Activated CD4-positive, alpha-beta T cell treated with anti-CD3 and anti-CD28 coated beads, Interleukin-2, amount 10 ng/mL, durations not matched to agents 7 days and 5 days (primary cell): ENCODE measurements around the gene CCL22. TPM values are rescaled to one million over a fixed set of nuclear protein-coding genes. Genes with fewer than 3 reads are reported as not detected.
"Not testable (repeated sequence)": the region's sequence is repeated elsewhere in the genome, so short reads cannot be mapped to it uniquely, and the experiment has no call there.

Source experiments
- CTCF ChIA-PET: fragments of 350-600 bp; sonication (Branson Sonifier 250); formaldehyde crosslinking; loops from one replicate; lab custom pipeline; 2021; ENCODE audit warnings: antibody characterized with exemption; lab: Charles Lee
- POLR2A ChIA-PET: fragments of 350-600 bp; sonication (Branson Sonifier 250); formaldehyde crosslinking; loops from one replicate; lab custom pipeline; 2021; ENCODE audit warnings: antibody characterized with exemption; lab: Charles Lee
- DNase-seq: peaks from one replicate; pipeline ENCODE4 v3.0.0-alpha.2; 2020
- H3K27ac Mint-ChIP-seq: one replicate; pipeline ENCODE4 v1.8.0; 2021; ENCODE audit warnings: mild to moderate bottlenecking, moderate library complexity, mixed read lengths
- H3K27me3 Mint-ChIP-seq: one replicate; pipeline ENCODE4 v1.8.0; 2021; ENCODE audit warnings: mixed read lengths
- H3K36me3 Mint-ChIP-seq: one replicate; pipeline ENCODE4 v1.8.0; 2021; ENCODE audit warnings: low read depth, mixed read lengths
- H3K4me1 Mint-ChIP-seq: one replicate; pipeline ENCODE4 v1.8.0; 2021; ENCODE audit warnings: mixed read lengths
- H3K4me3 Mint-ChIP-seq: one replicate; pipeline ENCODE4 v1.8.0; 2021; ENCODE audit warnings: mild to moderate bottlenecking, moderate library complexity, mixed read lengths
- H3K9me3 Mint-ChIP-seq: one replicate; pipeline ENCODE4 v1.8.0; 2021; ENCODE audit warnings: mixed read lengths
- total RNA-seq, 2 experiments: library from RNA; stranded (reverse); gene quantifications; one replicate each; pipeline ENCODE4 v1.2.3, GENCODE V29; 2021

Gene CCL22
- total RNA-seq, 2 experiments from 2014 or later = 0.50 to 0.74 TPM

GRCh38 chr16:57333402-57333801 lies 25.2 kb upstream of the CCL22 start:
- CTCF ChIA-PET = no interaction called here

DNA sequence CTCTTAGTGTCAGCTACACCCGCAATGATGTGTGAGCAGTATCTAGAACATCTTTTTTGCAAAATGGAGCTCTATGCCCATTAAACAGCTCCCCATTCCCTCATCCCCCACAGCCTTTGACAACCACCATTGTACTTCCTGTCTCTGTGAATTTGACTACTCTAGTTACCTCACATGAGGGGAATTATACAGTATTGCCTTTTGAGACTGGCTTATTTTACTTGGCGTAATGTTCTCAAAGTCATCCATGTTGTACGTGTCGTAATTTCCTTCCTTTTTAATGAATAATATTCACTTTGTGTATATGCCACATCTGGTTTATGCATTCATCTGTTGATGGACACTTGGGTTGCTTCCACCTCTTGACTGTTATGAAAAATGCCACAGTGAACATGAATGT lies 23.2 kb upstream of the CCL22 start:
- H3K27me3 Mint-ChIP-seq = peaks cover 22% of the 10 kb centered on the region
- CTCF ChIA-PET = interaction anchor here (1.0 to 1.2 kb wide), 3 partner anchors 43 to 182 kb away, joined by 3 read pairs; no protein-coding TSS in a partner anchor

More at GRCh38 chr16:57333402-57333801, 25.2 kb upstream of the CCL22 start:
- H3K27me3 Mint-ChIP-seq = peaks cover 18% of the 10 kb centered on the region
- no peaks in the 10 kb centered on the region for H3K4me1 Mint-ChIP-seq
- peaks cover 2% of the 10 kb centered on the region for H3K9me3 Mint-ChIP-seq
- no peaks in the 10 kb centered on the region for H3K36me3 Mint-ChIP-seq
- POLR2A ChIA-PET = no interaction called here
- no peak for DNase-seq
- no peak overlapping the region for H3K4me3 Mint-ChIP-seq
- no peak overlapping the region for H3K27ac Mint-ChIP-seq

DNA sequence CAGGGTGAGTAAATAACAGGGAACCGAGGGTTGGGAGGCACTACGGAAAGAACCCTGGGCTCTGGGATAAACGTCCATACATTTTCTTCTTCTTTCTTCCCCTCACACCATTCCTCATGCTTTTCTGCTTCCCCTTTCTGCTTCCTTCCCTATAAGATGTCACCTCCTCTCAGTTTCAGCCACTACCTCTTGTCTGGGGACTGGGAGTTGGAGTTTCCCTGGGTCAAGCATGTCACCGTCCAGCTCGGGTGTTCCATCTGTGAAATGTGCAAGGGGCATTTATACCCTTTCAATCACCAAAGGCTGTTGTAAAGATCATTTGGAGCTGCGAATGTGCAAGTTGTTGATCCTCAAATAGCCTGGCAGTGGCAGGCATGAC lies 17.5 kb upstream of the CCL22 start:
- POLR2A ChIA-PET = interaction anchor here (0.7 kb wide), 1 partner anchor 106 kb away, joined by 3 read pairs; the partner anchor contains the start of genes CIAPIN1 and COQ9
- H3K4me3 Mint-ChIP-seq = no peak overlapping the region
- CTCF ChIA-PET = no interaction called here

More for the DNA sequence above, 23.2 kb upstream of the CCL22 start:
- POLR2A ChIA-PET = interaction anchor here (0.6 kb wide), 1 partner anchor 82 kb away, joined by 4 read pairs; no protein-coding TSS in a partner anchor
- no peaks in the 10 kb centered on the region for H3K36me3 Mint-ChIP-seq
- peaks cover 2% of the 10 kb centered on the region for H3K4me1 Mint-ChIP-seq
- H3K9me3 Mint-ChIP-seq = peaks cover 5% of the 10 kb centered on the region
- DNase-seq = no peak
- no peak overlapping the region for H3K4me3 Mint-ChIP-seq
- H3K27ac Mint-ChIP-seq = no peak overlapping the region

DNA sequence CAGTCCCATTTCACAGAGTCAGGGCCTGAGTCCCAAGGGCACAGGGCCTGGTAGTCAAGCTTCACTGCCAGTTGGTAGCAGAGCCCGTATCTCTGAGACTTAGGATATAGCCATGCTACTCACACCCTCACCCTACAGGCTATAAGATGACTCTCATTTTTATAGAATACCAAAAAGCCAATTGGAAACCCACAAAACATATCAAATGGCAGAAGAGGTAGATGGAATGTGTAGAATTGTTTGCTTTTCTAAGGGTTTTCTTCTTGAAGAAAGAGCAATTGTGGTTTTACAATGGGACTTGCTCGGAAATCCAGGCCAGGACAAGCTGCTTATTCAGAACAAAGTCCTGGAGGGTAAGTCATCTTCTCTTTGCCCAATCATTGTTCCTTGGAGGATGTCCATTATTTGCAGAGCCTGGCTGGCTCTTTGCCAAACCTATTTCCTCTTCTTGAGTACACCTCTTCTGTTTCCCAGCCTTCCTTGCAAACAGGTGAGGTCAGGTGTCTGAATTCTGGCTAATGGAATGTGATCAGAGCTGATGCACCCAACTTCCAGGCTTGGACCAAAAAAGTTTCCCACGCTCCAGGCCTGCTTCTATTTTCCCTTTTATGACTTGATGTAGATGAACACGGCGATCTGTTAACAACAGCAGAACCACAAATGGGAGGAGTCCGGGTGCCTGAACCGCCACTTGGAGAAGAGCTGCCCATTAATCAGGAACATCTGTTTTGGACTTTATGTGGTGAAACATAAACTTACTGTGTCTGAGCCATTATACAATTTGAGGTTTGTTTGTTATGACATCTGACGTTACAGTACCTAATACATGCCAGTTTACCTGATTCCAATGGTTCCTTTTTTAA lies 16.9 kb upstream of the CCL22 start:
- H3K9me3 Mint-ChIP-seq = peaks cover 3% of the 10 kb centered on the region
- H3K4me3 Mint-ChIP-seq = no peak overlapping the region
- ChIA-PET CTCF (interaction anchor here (1.5 kb wide), 1 partner anchor 75 kb away, joined by 5 read pairs; no protein-coding TSS in a partner anchor), POLR2A (interaction anchor here (0.7 kb wide), 1 partner anchor 106 kb away, joined by 3 read pairs; the partner anchor contains the start of genes CIAPIN1 and COQ9)
- H3K27me3 Mint-ChIP-seq = peaks cover 16% of the 10 kb centered on the region
- no peak overlapping the region for H3K27ac Mint-ChIP-seq
- no peak for DNase-seq
- H3K36me3 Mint-ChIP-seq = no peaks in the 10 kb centered on the region
- H3K4me1 Mint-ChIP-seq = peaks cover 6% of the 10 kb centered on the region

More for the DNA sequence above, 17.5 kb upstream of the CCL22 start:
- Mint-ChIP-seq H3K27ac (no peak overlapping the region), H3K36me3 (no peaks in the 10 kb centered on the region), H3K4me1 (peaks cover 6% of the 10 kb centered on the region), H3K9me3 (peaks cover 3% of the 10 kb centered on the region), H3K27me3 (peaks cover 13% of the 10 kb centered on the region)
- no peak for DNase-seq

DNA sequence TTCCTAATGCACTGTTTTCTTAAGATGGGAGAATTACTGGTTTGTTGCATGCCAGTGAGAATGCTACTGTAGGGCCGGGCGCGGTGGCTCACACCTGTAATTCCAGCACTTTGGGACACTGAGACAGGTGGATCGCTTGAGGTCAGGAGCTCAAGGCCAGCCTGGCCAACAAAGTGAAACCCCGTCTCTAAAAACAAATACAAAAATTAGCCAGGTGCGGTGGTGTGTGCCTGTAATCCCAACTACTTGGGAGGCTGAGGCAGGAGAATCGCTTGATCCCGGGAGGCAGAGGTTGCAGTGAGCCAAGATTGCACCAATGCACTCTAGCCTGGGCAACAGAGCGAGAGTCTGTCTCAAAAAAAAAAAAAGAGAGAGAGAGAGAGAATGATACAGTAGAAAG lies 16.0 kb upstream of the CCL22 start:
- H3K9me3 Mint-ChIP-seq, H3K4me3 Mint-ChIP-seq, H3K27ac Mint-ChIP-seq, POLR2A ChIA-PET, H3K36me3 Mint-ChIP-seq, H3K4me1 Mint-ChIP-seq, DNase-seq: not testable (repeated sequence)
- CTCF ChIA-PET = interaction anchor here (0.6 to 1.5 kb wide), 2 partner anchors 74 to 647 kb away, joined by 4 to 5 read pairs; no protein-coding TSS in a partner anchor
- peaks cover 25% of the 10 kb centered on the region for H3K27me3 Mint-ChIP-seq

GRCh38 chr16:57343221-57343620 lies 15.4 kb upstream of the CCL22 start:
- H3K4me3 Mint-ChIP-seq = no peak overlapping the region
- H3K9me3 Mint-ChIP-seq = peaks cover 3% of the 10 kb centered on the region
- POLR2A ChIA-PET = no interaction called here
- H3K36me3 Mint-ChIP-seq = no peaks in the 10 kb centered on the region
- CTCF ChIA-PET = interaction anchor here (0.6 to 1.5 kb wide), 3 partner anchors 35 to 648 kb away, joined by 3 to 5 read pairs (median 4); no protein-coding TSS in a partner anchor
- peaks cover 6% of the 10 kb centered on the region for H3K4me1 Mint-ChIP-seq
- no peak for DNase-seq
- H3K27ac Mint-ChIP-seq = no peak overlapping the region
- peaks cover 31% of the 10 kb centered on the region for H3K27me3 Mint-ChIP-seq

DNA sequence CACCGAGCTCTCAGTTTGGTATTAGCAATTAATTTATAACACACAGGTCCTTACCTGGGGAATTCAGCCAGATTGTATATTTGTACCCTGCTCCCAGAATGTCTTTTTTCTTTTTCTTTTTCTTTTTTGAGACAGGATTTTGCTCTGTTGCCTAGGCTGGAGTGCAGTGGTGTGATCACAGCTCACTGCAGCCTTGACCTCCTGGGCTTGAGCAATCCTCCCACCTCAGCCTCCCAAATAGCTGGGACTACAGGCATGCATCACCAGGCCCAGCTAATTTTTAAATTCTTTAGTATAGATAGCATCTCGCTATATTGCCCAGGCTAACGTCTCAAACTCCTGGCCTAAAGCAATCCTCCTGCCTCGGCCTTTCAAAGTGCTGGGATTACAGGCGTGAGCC lies 14.5 kb upstream of the CCL22 start:
- DNase-seq, H3K36me3 Mint-ChIP-seq, H3K9me3 Mint-ChIP-seq, H3K4me3 Mint-ChIP-seq, H3K27ac Mint-ChIP-seq, POLR2A ChIA-PET, H3K4me1 Mint-ChIP-seq: not testable (repeated sequence)
- H3K27me3 Mint-ChIP-seq = peaks cover 34% of the 10 kb centered on the region
- CTCF ChIA-PET = interaction anchor here (0.6 kb wide), 1 partner anchor 179 kb away, joined by 5 read pairs; no protein-coding TSS in a partner anchor

DNA sequence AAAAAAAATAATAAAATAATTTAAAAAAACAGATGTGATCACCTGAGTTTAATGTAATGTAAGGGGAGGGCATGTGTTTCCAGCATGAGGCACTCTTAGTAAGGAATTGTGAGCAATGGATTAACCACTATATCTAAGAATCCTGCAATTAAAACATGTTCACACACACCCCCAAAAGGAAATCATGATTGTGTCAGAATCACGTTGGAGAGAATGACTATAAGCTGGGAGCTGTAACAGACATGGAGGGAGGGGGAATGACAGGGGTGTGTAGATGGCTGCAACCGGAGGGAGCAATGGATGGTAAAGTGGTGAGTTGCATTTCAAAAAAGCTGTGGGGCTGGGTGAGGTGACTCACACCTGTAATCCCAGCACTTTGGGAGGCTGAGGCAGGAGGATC lies 13.6 kb upstream of the CCL22 start:
- H3K9me3 Mint-ChIP-seq = no peaks in the 10 kb centered on the region
- DNase-seq = no peak
- H3K27me3 Mint-ChIP-seq = peaks cover 40% of the 10 kb centered on the region
- H3K4me3 Mint-ChIP-seq = no peak overlapping the region
- POLR2A ChIA-PET = no interaction called here
- H3K4me1 Mint-ChIP-seq = peaks cover 7% of the 10 kb centered on the region
- H3K36me3 Mint-ChIP-seq = no peaks in the 10 kb centered on the region
- CTCF ChIA-PET = no interaction called here
- H3K27ac Mint-ChIP-seq = no peak overlapping the region

DNA sequence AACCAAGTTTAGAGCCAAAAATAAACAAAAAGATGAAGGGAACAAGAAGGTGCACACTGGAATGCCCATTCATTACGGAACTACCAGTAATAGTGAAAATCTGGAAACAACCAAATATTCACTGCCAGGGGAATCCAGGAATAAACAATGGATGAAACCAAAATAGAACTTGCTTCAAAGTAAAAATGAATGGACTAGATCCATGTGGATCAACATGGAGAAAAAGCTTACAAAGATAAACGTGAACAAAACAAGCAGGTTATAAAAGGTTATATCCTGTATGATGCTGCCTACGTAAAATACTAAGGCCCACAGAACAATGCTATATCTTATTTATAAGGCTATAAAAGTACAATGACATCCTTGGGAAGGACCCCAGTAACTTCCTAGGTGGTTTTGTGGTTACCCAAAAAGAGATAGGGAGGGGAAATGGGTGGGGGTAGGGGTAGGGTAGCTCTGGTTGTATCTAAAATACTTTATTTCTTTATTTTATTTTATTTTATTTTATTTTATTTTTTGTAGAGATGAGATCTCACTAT lies 12.8 kb upstream of the CCL22 start:
- Mint-ChIP-seq H3K9me3 (no peaks in the 10 kb centered on the region), H3K36me3 (no peaks in the 10 kb centered on the region), H3K4me1 (peaks cover 7% of the 10 kb centered on the region), H3K4me3 (no peak overlapping the region), H3K27me3 (peaks cover 44% of the 10 kb centered on the region), H3K27ac (no peak overlapping the region)
- DNase-seq = no peak
- POLR2A ChIA-PET = no interaction called here
- CTCF ChIA-PET = no interaction called here

GRCh38 chr16:57347858-57348257 lies 10.7 kb upstream of the CCL22 start:
- ChIA-PET CTCF (interaction anchor here (0.6 to 1.4 kb wide), 2 partner anchors 69 to 115 kb away, joined by 3 read pairs; partner anchors contain the start of gene POLR2C), POLR2A (no interaction called here)
- H3K36me3 Mint-ChIP-seq = no peaks in the 10 kb centered on the region
- no peak for DNase-seq
- no peak overlapping the region for H3K27ac Mint-ChIP-seq
- H3K9me3 Mint-ChIP-seq = no peaks in the 10 kb centered on the region
- H3K4me3 Mint-ChIP-seq = no peak overlapping the region
- peaks cover 50% of the 10 kb centered on the region for H3K27me3 Mint-ChIP-seq
- H3K4me1 Mint-ChIP-seq = peaks cover 7% of the 10 kb centered on the region

GRCh38 chr16:57348327-57348726 lies 10.3 kb upstream of the CCL22 start:
- H3K4me3 Mint-ChIP-seq = no peak overlapping the region
- CTCF ChIA-PET = interaction anchor here (0.6 kb wide), 1 partner anchor 114 kb away, joined by 3 read pairs; the partner anchor contains the start of gene POLR2C
- DNase-seq = no peak
- peaks cover 7% of the 10 kb centered on the region for H3K4me1 Mint-ChIP-seq
- no peaks in the 10 kb centered on the region for H3K9me3 Mint-ChIP-seq
- no peak overlapping the region for H3K27ac Mint-ChIP-seq
- H3K36me3 Mint-ChIP-seq = no peaks in the 10 kb centered on the region
- peaks cover 50% of the 10 kb centered on the region for H3K27me3 Mint-ChIP-seq
- POLR2A ChIA-PET = no interaction called here

DNA sequence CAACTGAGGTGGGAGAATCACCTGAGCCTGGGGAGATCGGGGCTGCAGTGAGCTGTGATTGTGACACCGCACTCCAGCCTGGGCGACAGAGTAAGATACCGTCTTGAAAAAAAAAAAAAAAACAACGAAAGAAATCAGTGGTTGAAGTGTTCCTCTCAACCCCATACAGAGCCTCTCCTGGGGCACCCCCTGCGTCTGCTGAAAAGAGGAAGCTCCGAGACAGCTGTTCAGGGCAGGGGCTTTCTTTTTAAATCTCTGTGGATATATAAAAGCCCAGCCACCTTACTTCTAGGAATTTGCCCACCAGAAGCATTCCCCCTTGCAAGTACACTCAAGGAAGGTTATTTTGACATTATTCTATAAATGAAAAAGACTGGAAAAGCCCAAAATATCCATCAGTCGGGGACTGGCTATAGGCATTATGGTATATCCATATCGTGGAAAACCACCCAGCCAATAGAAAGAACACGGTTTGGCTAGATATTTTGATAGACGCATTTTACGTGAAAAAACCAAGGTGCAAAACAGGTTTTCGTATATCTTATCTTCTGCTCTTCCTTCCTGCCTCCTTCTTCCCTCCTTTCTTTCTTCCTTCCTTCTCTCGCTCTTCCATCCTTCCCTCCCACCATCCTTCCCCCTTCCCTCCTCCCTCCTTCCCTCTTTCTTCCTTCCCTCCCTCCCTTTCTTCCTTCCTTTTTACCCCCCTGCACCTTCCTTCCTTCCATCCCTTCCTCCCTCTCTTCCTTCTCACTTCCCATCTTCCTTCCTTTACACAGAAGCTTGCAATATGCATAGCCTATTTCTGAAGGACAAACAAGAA lies 9.2 kb upstream of the CCL22 start:
- H3K27ac Mint-ChIP-seq = no peak overlapping the region
- DNase-seq = no peak
- H3K9me3 Mint-ChIP-seq = no peaks in the 10 kb centered on the region
- H3K27me3 Mint-ChIP-seq = peaks cover 47% of the 10 kb centered on the region
- H3K4me1 Mint-ChIP-seq = peaks cover 7% of the 10 kb centered on the region
- POLR2A ChIA-PET = no interaction called here
- H3K36me3 Mint-ChIP-seq = no peaks in the 10 kb centered on the region
- H3K4me3 Mint-ChIP-seq = no peak overlapping the region
- CTCF ChIA-PET = interaction anchor here (0.6 kb wide), 1 partner anchor 14 kb away, joined by 4 read pairs; no protein-coding TSS in a partner anchor
